Inflammatory macrophage (primary cell): ENCODE results near the gene G0S2.

Source experiments
- DNase-seq, 2 donors: peaks; one replicate each; pipeline ENCODE4 v3.0.0-alpha.2; 2020 to 2022
- total RNA-seq, 18 experiments: gene quantifications; one replicate each; lab custom pipeline; 2026; ENCODE audit warnings: mixed read lengths in 6 of 18, inconsistent platforms in 2 of 18; lab: John Stamatoyannopoulos, UW

Gene G0S2, protein sequence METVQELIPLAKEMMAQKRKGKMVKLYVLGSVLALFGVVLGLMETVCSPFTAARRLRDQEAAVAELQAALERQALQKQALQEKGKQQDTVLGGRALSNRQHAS
- 0.31 to 111 (median 5.3) reads per million in 18 experiments for total RNA-seq

DNA sequence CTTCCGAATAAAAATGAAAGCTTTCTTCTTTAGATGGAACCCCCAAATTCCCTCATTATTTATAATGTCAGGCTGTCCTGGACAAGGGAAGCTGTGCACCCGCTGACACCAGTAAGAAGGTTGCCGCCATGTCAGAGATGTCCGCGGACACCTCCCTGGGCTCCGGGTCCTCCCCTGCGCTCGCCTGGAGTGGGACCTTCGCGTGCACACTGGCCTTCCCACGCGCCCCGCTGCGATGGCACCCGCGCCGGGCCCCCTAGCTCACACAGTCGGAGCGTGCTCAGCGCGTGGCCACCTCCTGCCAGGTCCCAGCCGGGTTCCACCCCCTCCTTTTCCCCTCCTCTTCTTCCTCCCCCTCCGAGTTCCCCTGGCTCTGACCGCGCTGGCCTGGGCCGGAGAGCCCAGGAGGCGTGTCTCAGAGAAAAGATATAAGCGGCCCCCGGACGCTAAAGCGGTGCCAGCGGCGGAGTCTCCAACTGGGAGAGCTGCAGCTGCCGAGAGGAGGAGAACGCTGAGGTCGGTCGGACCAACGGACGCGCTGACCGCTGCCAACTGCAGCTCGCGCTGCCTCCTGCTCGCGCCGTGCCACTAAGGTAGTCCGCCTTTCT is at the start of gene G0S2:
Gene G0S2 (plus strand): TSS at position 456 of the 608 bp plus-strand sequence. CDS start 273 bp downstream, outside the sequence.
- peak; percentile 11 to 49 for DNase-seq

DNA sequence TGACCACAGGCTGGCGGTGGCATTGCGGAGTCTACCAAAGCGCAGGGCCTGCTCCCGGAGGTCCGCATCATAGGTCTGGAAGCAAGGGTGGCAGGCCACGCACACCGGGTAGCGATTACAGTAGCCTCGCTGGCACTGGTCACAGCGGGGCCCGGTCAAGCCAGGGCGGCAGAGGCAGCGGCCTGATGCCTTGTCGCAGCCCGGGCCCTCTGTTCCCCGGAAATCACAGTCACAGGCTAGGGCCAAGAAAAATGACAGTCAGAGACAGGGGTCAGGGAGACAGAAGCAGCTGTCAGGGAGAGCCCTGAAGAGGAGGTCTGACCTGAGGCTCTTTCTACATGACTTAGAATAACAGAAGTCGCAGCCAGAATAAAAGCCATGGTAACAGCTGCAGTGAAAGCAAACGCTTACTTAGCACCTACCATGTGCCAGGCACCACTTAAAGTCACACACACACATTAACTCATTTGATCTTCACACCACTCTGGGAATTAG is 49.4 kb upstream of the G0S2 start:
- DNase-seq = peak; percentile 16 to 26

DNA sequence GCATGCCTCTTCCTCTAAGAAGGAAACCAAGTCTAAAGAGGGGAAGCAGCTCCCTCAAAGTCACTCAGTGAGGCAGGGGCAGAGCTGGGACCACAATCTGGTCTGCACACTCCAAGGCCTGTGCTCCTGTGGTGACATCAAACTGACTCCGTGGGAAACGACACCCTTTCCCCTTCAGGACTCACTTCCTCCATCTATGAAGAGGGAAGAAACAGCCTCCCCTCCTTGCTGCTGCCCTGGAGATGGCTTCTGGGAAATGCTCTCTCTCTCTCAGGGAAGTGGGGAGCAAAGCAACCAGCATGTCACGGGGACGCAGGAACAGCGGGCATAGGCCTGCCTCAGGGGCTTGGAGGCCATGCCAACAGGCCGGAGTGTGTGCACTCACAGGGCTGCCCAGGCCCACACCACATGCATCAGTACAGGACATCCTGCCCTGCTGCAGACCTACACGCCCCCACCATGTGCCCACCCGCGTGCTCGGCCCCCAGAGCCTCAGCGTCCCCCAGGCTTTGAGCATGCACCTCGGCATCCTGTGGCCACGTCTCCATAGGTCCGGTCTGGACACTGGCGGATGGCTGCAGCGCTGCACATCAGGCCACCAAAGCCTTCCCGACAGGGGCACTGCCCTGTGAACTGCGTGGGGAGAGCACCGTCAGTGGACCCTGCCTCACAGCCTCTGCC is 48.7 kb upstream of the G0S2 start:
- DNase-seq = peak; percentile 71 to 76

DNA sequence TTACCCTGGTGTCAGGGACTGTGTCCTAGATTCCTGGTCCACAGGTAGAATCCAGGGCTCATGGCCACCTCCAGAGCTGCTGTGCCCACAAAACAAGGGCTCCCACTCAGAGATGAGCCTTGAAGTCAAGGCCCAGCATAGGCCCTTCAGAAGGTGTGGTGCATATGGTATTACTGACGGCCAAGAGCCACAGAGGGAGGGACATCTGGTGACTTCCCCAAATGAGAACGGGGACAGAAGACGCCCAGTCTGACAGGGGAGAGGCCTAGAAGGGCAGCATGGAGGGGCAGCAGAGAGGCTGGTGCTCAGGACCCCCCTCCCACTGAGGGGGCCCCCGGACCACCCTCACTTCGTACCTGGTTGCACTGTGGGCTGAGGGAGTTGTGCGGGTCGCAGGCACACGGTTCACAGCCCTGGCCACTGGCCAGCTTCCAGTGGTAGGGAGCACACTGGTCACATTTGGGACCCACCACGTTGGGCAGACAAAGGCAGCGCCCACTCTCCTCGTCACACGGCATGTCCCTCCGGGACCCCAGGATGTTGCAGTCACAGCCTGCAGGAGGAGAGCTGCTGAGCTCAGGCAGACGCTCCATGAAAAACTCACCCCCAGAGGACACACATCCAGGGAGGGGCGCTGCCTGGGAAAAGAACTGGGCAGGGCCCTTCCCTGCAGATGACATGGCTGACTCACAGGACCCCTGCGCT is 48.0 kb upstream of the G0S2 start:
- peak; percentile 60 to 70 for DNase-seq

DNA sequence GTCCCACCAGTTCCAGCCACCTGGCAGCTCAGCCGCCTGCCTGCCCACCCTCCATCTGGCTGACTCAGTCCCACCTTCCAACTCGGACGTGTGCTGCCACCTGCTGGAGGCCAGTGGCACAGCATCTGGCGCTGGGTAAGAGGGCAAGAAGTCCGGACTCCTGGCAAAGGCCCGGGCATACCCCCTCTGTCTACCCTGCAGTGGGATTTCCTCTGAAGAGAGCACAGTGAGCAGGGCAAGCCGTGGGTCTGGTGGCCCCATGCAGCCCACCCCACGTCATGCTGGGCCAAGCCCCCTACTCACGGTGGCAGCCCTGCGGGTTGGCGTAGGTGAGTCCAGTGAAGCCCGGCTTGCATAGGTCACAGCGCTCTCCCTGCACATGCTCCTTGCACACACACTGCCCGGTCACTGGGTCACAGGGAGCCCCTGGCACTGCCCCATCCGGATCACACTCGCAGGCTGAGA is 47.4 kb upstream of the G0S2 start:
- peak; percentile 76 to 79 for DNase-seq

DNA sequence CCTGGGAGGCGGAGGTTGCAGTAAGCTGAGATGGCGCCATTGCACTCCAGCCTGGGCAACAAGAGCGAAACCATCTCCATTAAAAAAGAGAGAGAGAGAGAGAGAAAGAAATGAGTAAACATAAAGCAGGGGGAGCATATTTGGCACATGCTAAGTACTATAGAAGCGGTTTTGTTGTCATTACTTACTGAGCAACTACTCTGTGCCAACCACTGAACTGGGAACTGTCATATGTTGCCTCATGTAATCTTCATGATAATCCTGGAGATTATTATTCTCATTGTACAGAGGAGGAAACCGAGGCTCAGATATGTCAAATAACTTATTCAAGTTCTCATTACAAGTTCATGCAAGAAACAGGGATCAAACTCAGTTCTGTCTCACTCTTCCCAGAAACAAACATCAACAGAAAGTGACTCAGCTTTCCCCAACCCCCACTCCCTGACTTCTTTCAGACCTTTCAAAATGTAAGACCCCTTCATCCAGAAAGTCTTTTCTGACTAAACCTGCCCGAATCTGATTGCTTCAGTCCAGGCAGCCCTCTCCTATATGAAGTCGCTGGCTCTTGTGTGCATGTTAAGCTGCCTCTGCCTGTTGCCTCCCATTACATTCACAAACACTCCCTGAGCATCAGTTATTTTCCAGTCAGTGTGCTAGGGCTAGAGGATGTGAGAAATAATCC is 46.5 kb upstream of the G0S2 start:
- no peak for DNase-seq

DNA sequence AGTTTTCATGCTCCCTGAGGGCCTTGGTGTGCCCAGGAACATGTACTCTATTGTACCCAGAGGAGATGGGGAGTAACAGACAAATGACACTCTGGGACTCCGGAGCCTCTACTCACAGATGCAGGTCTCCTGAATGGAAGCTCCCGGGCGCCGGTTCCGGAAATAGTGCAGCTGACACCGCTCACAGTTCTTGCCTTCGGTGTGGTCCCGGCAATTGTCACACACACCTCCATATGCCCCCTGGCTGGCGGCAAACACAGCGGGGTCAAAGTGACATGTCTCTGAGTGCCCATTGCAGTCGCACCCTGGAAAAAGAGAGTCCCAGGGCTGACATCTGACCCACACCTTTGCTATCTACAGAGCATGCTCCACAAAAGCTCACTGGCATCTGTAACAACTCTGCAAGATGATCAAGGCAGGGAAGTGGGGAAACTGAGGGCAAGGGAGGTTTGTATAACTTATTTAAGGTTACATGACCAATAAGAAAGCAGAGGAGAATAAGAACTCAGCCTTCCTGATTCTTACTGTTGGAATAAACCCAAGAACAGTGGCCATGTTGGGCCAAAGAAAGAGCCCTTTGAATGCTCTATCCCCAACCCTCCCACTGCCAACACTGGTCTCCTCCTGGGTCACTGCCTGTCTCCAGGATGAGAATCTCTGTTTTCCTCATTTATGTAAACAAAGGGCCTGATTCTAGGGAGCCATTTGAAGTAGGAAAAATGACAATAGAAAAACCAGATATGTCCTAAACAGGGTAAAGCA is 45.4 kb upstream of the G0S2 start:
- DNase-seq = no peak

DNA sequence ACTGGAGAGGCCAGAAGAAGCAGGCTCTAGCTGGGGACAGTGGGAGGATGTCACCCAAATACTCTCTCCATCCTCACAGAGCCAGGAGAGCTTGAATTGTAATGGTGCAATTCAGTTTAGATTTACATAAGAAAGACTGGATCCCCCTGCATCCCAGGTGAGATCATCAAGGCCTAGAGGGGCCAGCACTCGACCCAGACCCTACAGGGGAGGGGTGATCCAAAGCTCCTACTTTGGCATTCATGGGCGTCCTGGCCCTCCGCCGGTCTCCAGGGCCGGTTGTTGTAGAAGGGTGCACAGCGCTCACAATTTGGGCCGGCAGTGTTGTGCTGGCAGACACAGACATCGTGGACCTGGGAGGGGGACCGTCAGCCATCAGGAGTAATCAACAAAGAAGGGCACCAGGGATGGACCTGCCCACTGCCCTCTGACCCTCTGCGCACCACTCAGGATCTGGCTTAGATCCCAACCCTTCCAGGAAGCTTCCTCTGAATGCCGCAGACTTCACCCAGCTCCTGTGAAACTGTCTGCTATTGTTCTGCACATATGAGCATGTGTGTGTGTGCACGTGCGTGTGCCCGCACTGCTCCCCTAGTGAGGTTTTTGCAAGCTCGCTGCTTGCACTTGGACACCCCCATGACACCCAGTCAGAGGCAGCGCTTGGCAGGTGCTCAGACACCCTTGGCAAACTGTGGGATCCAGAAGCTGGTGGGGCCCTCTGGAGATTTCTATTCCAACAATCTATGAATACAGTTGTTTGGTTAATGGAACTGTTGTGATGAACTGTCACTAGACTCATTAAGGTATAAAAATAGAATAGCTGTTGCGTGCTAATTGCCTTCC is 44.6 kb upstream of the G0S2 start:
- no peak for DNase-seq

DNA sequence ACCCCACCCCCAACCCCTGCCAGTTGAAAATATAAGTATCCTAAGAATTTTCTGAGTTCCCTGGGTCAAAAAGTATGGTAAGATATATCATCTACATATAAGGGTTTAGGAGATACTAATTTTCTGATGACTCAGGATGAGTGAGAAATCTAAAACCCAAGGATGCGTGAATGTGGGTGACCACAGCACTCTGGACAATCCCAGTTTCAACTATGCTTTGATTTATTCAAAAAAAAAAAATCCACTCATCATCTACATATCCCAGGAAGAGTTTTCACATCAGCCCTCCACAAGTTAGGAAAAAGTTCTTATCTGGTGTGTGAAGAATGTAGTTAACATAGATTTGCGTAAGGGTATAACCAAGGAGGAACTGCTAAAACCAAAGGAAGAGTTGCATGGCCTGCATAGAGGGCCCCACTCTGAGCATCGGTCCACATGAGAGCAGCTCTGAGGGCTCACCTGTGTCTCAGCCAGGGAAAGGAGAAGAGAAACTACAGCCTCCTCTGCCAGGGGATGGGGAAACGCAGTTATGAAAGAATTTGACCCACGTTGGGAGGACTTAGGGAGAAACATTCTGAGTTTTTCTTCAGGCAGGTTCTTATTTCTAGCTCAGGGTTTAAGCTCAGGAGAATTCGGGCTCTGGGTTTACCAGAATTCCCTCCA is 41.7 kb upstream of the G0S2 start:
- DNase-seq = peak in 1 of 2 donors; percentile 14

DNA sequence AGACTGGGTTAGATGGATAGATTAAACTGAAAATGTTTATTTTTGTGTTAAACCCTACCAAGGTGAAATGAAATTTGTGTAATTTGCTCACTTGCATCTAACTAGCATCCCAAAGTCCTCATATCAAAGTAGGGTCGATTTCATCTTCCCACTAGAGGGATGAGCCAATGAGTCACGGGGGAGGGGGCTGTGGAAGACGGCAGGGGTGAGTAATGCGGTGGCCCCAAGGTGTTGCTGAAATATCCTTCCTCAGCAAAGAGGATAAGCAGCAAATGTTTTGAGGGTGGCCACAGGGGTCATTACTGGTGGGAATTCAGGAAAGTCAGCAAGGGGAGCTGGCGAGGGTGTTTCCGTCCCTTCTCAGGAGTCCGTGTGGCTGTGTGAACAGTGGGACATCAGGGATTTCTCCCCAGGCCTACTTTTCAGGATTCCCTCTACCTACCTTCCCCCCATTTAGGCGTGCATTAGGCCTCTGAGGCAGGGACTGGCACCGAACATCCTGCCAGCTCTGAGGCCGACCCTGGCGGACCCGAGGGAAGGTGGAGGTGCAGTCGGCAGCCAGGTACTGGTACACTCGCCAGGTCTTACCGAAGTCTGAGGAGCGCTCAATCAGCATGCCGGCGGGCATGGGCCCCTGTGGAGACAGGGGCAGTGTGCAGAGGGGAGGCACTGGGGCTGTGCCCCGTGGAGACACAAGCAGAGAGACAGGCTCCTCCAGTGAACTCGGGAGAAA is 41.0 kb upstream of the G0S2 start:
- no peak for DNase-seq

DNA sequence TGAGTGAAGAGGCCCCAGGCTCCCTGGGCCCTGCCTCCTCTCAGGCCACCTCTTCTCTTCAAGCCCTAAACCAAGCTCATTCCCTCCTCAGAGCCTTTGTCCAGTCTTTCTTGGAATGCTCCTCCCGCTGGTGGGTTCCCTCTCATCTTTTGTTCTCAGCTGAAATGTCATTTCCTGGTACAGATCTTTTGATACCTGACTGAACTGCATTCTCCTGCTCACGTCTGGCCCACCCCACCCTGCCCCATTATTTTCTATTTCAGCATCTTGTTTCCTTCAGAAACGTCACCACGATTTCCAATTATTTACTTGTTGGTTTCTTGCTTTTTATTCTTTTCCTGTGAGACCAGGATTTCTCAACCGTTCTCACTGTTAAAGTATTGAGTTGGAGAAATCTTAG is 39.4 kb upstream of the G0S2 start:
- no peak for DNase-seq

DNA sequence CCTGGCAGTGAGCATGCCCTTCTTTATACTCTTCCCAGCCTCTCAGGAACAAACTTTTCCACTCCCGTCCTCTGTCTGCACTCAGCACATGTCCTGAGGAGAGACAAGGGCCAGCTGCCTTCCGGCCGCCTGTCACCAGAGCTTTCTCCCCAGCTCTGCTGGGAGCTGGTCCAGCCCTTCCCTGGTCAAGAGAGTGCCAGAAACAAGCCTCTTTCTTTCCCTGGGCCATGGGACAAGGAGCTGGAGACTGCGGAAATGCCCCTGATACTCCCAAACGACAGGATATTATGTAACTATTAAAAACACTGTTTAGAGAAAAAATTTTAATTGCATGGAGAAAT is 33.4 kb upstream of the G0S2 start:
- no peak for DNase-seq

DNA sequence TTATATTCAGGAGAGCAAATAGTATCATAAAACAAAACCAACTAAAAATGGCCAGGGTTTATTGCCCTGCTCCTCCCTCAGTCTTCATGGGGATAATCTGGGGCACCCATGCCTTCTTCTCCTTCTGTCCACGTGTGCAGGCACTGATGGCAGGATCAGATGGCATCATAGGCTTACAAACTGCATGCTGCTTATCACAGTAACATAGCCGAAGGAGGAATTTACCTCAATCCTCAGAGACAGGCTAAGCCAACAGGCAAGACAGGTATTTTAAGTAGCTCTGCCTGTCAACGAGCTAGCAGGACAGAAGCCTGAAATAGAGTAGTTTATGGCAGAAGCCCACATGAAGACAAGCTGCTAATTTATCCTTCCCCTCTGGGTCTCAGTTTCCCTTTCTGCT is 32.4 kb upstream of the G0S2 start:
- no peak for DNase-seq

DNA sequence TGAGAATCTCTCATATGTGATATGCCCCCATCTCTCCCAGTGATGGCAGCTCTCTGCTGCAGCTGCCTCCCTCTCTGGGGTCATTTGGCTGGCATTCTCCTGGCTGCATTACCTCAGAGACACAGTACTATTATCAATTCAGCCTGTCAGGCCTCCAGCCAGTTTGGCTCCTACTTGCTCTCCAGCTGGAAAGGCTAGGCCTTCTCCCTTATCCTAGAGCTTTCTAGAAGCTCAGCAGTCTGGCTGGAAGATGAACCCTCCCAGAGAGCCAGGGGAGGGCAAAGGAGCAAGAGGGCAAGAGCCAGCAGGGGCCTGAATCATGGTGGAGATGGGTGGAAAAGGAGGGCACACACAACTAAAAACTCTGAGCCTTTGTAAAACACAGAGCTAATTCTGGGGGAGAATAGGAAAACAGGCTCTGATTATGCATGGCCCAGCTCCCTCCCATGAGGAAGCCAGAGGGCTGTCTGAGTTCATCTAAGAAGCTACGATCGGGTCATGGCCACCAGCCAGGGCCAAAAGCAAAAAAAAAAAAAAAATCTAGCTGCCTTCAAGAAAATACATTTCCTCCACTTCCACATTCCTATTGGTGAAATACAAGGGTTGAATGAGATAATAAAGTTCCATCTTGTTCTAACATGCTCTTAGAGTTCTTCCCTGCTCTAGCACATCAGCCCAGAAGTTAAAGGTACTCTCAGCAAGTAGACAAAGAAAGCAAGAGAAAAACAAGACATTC is 31.8 kb upstream of the G0S2 start:
- peak; percentile 44 to 54 for DNase-seq

DNA sequence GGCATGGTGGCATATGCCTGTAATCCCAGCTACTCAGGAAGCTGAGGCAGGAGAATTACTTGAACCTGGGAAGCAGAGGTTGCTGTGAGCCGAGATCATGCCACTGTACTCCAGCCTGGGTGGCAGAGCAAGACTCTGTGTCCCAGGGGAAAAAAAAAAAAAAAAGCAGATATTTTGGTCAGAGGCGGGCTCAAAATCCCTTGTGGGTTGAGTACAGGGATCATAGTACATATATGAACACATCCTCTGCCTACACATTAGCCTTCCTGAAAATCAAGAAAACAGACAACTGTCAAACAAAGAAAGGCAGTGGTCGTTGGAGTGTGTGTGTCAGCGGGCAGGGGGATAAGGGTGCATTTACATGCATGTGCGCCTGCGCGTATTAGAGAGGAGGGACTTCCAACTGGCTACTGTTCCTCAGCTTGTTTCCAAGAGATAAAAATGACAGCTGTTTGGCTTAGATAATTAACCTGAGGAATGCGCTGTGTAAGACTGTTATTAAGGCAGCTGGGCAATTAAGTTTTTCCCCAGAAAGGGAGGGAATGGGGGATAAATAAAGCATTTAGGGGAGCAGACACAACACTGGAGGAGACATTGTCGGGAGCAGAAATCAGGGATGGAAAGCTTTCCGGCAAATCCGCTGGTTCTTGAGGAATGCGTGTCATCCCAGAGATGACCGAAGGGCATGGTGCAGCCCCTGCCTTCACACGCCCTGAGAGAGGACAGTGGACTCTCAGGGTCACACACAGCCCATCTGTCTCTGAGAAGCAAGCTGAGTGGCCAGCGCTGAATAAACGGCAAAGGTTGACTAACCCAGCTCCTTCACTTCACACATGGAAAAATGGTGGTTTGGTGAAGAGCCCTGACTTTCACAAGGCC is 29.4 kb upstream of the G0S2 start:
- no peak for DNase-seq

DNA sequence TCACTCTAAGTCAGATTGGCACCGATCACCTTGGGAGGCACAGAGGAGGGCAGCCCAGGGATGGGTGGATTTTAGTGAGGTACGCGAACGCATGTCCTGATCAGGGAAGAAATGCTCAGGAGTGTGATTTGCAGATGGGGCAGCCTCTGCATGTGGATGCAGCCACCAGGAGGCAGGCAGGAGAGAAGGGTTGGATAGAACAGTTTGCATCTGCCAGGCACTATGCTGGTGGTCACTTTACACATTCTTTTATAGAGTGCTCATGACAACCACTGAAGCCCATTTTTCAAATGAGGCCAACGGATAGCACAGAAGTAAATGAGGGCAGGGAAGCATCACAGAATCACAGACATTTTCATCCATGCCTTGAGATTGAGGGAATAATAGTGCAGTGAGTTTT is 28.7 kb upstream of the G0S2 start:
- no peak for DNase-seq

DNA sequence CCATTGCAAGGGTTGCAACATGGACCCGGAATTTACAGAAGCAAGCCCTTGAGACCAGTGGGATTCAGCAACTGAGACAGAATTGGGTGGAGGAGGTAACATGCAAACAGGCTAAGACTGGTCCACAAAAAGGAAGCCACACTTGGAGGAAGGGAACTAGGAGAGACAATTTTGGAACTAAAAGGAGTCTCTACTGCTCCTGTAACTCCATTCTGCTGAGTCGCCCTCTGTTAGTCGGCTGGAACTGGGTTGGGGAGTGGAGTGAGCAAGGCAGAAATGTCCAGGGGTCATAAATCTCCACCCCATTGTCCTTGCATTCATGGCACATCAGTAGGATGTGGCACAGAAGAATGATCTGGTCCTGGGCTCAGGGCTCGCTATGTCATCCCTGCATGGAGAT is 28.1 kb upstream of the G0S2 start:
- peak; percentile 64 to 71 for DNase-seq

DNA sequence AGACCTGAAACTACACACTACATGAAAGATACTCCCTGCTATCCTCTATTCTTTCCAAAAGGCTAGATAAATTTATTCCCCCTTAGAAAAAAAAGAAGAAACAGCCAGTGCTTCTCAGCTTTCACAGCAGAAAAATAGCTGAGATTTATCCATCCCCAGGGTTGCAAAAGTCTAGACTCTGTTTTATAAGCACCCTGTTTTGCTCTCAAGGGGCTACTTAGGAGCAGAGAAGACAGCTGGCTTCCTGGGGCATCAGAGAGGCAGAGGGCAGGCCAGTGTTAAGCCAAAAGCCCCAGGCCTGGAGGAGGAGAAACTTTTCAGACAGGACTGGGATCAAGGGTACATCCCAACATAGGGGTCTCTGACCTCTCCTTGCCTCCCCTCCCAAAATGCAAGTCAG is 26.9 kb upstream of the G0S2 start:
- no peak for DNase-seq
